Trophoblast cell (in vitro differentiated cells and primary cell): ENCODE results near the gene TM9SF1.

Experiments used
- DNase-seq, 2 donors: peaks; one replicate each; pipeline ENCODE4 v3.0.0-alpha.2; 2016
- H2AFZ ChIP-seq: 2 replicates; pipeline ENCODE4 v1.6.1; 2013; ENCODE audit warnings: low read length, moderate library complexity, mild to moderate bottlenecking; ENCODE audit not compliant: insufficient read depth, poor library complexity
- H2AK5ac ChIP-seq: 2 replicates; pipeline ENCODE4 v1.6.1; 2013; ENCODE audit warnings: mild to moderate bottlenecking, low read length
- H2BK120ac ChIP-seq: 2 replicates; pipeline ENCODE4 v1.6.1; 2013; ENCODE audit warnings: low read length, mild to moderate bottlenecking, moderate library complexity; ENCODE audit not compliant: insufficient read depth, poor library complexity
- H2BK12ac ChIP-seq: 2 replicates; pipeline ENCODE4 v1.6.1; 2013; ENCODE audit warnings: mild to moderate bottlenecking, low read length, moderate library complexity
- H2BK5ac ChIP-seq: 2 replicates; pipeline ENCODE4 v1.6.1; 2013; ENCODE audit warnings: low read length, low read depth, moderate library complexity, mild to moderate bottlenecking; ENCODE audit not compliant: poor library complexity
- H3K14ac ChIP-seq: 2 replicates; pipeline ENCODE4 v1.6.1; 2013; ENCODE audit warnings: mild to moderate bottlenecking, low read length
- H3K18ac ChIP-seq: 2 replicates; pipeline ENCODE4 v1.6.1; 2013; ENCODE audit warnings: mild to moderate bottlenecking, low read length
- H3K23ac ChIP-seq: 2 replicates; pipeline ENCODE4 v1.6.1; 2013; ENCODE audit warnings: low read length
- H3K27ac ChIP-seq: 2 replicates; pipeline ENCODE4 v1.5.1; 2013; ENCODE audit warnings: low read depth, mild to moderate bottlenecking, inconsistent platforms, low read length, moderate library complexity
- H3K27me3 ChIP-seq: 2 replicates; pipeline ENCODE4 v1.6.1; 2013; ENCODE audit warnings: inconsistent platforms, mild to moderate bottlenecking, low read length, moderate library complexity; ENCODE audit not compliant: insufficient read depth
- H3K36me3 ChIP-seq, 2 experiments: 1 replicate in 1 of 2; 2 replicates in 1 of 2; pipeline ENCODE4 v1.6.1; 2013; ENCODE audit warnings: low read length in 2 of 2, mild to moderate bottlenecking in 2 of 2, moderate library complexity in 1 of 2; ENCODE audit not compliant: insufficient read depth in 2 of 2, control insufficient read depth in 1 of 2
- H3K4ac ChIP-seq: 2 replicates; pipeline ENCODE4 v1.6.1; 2013; ENCODE audit warnings: low read depth, mild to moderate bottlenecking, low read length, moderate library complexity
- H3K4me1 ChIP-seq, 2 experiments: 1 replicate in 1 of 2; 2 replicates in 1 of 2; pipeline ENCODE4 v1.6.1; 2013; ENCODE audit warnings: low read length in 2 of 2, mild to moderate bottlenecking in 2 of 2, moderate library complexity in 1 of 2; ENCODE audit not compliant: insufficient read depth in 2 of 2, control insufficient read depth in 1 of 2
- H3K4me2 ChIP-seq: 2 replicates; pipeline ENCODE4 v1.6.1; 2013; ENCODE audit warnings: inconsistent platforms, mild to moderate bottlenecking, low read length, moderate library complexity
- H3K4me3 ChIP-seq: 2 replicates; pipeline ENCODE4 v1.5.1; 2013; ENCODE audit warnings: mild to moderate bottlenecking, low read depth, low read length, inconsistent platforms
- H3K79me1 ChIP-seq: one replicate; pipeline ENCODE4 v1.6.1; 2013; ENCODE audit warnings: low read length
- H3K79me2 ChIP-seq: 2 replicates; pipeline ENCODE4 v1.6.1; 2013; ENCODE audit warnings: low read length, mild to moderate bottlenecking; ENCODE audit not compliant: control insufficient read depth, insufficient read depth, poor library complexity
- H3K9ac ChIP-seq: 2 replicates; pipeline ENCODE4 v1.6.1; 2013; ENCODE audit warnings: mild to moderate bottlenecking, low read length
- H3K9me3 ChIP-seq: 2 replicates; pipeline ENCODE4 v1.6.1; 2013; ENCODE audit warnings: low read depth, mild to moderate bottlenecking, control low read depth, inconsistent platforms, low read length; ENCODE audit not compliant: insufficient read depth
- H4K12ac ChIP-seq: 2 replicates; pipeline ENCODE4 v1.6.1; 2013; ENCODE audit warnings: low read depth, mild to moderate bottlenecking, low read length, moderate library complexity
- H4K8ac ChIP-seq: 2 replicates; pipeline ENCODE4 v1.6.1; 2013; ENCODE audit warnings: low read depth, mild to moderate bottlenecking, low read length, moderate library complexity
- H4K91ac ChIP-seq: one replicate; pipeline ENCODE4 v1.6.1; 2013; ENCODE audit warnings: low read depth, mild to moderate bottlenecking, low read length, moderate library complexity
- WGBS: extraction: QIAGEN DNeasy Blood & Tissue Kit; methylation state at CpG from one replicate; pipeline ENCODE4 v1.1.7; 2013; ENCODE audit warnings: missing lambda C conversion rate; ENCODE audit not compliant: insufficient read length, insufficient coverage; ENCODE audit errors: extremely low coverage; 5-methylcytosine and 5-hydroxymethylcytosine counted together

TM9SF1 gene

DNA sequence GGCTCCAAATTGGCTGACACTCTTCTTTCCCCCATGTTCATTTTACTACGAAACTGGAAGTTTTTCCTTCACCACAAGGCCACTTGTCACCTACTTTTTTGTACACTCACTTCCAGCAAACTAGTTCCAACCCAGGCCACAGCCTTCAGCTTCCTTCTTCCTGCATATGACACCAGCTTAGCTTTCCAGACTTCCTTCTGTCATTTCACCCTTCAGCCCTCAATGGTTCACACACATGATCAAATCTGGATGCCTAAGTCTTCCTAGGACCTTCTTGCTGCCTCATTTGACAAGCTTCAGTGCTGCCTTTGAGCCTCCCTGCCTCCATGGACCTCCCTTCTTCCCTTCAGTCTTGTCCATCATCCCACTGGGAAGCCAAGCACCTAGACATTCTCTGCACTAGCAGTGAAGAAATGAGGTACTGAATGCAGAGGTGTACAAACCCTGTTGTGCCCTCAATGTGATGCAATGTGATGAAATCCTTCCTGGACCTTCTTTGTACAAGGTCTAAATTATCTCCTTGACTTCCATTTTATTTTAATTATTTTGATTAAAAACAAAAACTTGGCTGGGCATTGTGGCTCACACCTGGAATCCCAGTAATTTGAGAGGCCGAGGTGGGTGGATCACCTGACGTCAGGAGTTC is 27.6 kb downstream of the TM9SF1 start:
- Histone ChIP-seq H3K27ac (no peak overlapping the region), H2AK5ac (no peak overlapping the region), H3K14ac (no peak overlapping the region), H3K23ac (no peak overlapping the region), H3K36me3 (peaks cover 39 to 44% of the 10 kb centered on the region in 2 experiments), H3K4ac (no peak overlapping the region), H4K8ac (no peak overlapping the region), H2BK5ac (no peak overlapping the region), H2AFZ (no peak overlapping the region), H3K79me1 (no peaks in the 10 kb centered on the region), H3K79me2 (no peaks in the 10 kb centered on the region), H2BK12ac (no peak overlapping the region), H2BK120ac (no peak overlapping the region), H3K27me3 (no peaks in the 10 kb centered on the region), H3K4me1 (peaks cover 3 to 7% of the 10 kb centered on the region in 2 experiments), H3K9me3 (no peaks in the 10 kb centered on the region), H4K12ac (no peak overlapping the region), H4K91ac (no peak overlapping the region), H3K4me2 (no peak overlapping the region), H3K9ac (no peak overlapping the region), H3K4me3 (no peak overlapping the region), H3K18ac (no peak overlapping the region)
- WGBS, result no CpG with 5 or more reads among the region's 3 CpGs
- DNase-seq, result no peak

GRCh38 chr14:24165785-24166184 is 29.5 kb downstream of the TM9SF1 start:
- Histone ChIP-seq H4K8ac (no peak overlapping the region), H4K91ac (no peak overlapping the region), H2BK5ac (no peak overlapping the region), H2AK5ac (no peak overlapping the region), H2AFZ (no peak overlapping the region), H3K4ac (no peak overlapping the region), H3K4me2 (no peak overlapping the region), H3K79me2 (peaks cover 2% of the 10 kb centered on the region), H3K14ac (no peak overlapping the region), H3K23ac (no peak overlapping the region), H3K4me3 (no peak overlapping the region), H3K79me1 (peaks cover 4% of the 10 kb centered on the region), H4K12ac (no peak overlapping the region), H3K9ac (no peak overlapping the region), H3K27ac (no peak overlapping the region), H2BK12ac (no peak overlapping the region), H2BK120ac (no peak overlapping the region), H3K18ac (no peak overlapping the region), H3K4me1 (peaks cover 6 to 7% of the 10 kb centered on the region in 2 experiments), H3K36me3 (peaks cover 42 to 44% of the 10 kb centered on the region in 2 experiments), H3K27me3 (no peaks in the 10 kb centered on the region), H3K9me3 (no peaks in the 10 kb centered on the region)
- no peak for DNase-seq
- WGBS, result no CpG with 5 or more reads among the region's 5 CpGs

DNA sequence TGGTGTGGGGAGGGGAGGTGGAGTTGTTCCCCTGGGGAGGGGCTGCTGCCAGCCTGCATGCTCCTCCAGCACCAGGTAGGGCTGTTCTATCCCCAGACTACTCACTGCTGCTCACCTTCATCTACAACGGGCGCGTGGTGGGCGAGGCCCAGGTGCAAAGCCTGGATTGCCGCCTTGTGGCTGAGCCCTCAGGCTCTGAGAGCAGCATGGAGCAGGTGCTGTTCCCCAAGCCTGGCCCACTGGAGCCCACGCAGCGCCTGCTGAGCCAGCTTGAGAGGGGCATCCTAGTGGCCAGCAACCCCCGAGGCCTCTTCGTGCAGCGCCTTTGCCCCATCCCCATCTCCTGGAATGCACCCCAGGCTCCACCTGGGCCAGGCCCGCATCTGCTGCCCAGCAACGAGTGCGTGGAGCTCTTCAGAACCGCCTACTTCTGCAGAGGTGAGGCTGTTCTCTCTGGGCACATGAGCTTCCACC is 30.7 kb downstream of the TM9SF1 start:
- Histone ChIP-seq H3K79me2 (peaks cover 2% of the 10 kb centered on the region), H3K18ac (no peak overlapping the region), H2BK12ac (no peak overlapping the region), H3K4ac (no peak overlapping the region), H3K9me3 (no peaks in the 10 kb centered on the region), H4K91ac (no peak overlapping the region), H2AFZ (no peak overlapping the region), H3K4me3 (no peak overlapping the region), H3K4me1 (peaks cover 6 to 7% of the 10 kb centered on the region in 2 experiments), H3K9ac (no peak overlapping the region), H3K36me3 (peaks cover 55 to 56% of the 10 kb centered on the region in 2 experiments), H3K14ac (no peak overlapping the region), H3K27ac (no peak overlapping the region), H4K12ac (no peak overlapping the region), H2AK5ac (no peak overlapping the region), H3K79me1 (peaks cover 4% of the 10 kb centered on the region), H4K8ac (no peak overlapping the region), H3K23ac (no peak overlapping the region), H3K27me3 (no peaks in the 10 kb centered on the region), H2BK5ac (no peak overlapping the region), H2BK120ac (no peak overlapping the region), H3K4me2 (no peak overlapping the region)
- peak in 1 of 2 donors; percentile 41 for DNase-seq
- no CpG with 5 or more reads among the region's 14 CpGs for WGBS

GRCh38 chr14:24162093-24162492 is 33.1 kb downstream of the TM9SF1 start:
- Histone ChIP-seq H3K79me2 (peaks cover 2% of the 10 kb centered on the region), H2BK5ac (no peak overlapping the region), H4K8ac (no peak overlapping the region), H3K23ac (no peak overlapping the region), H3K36me3 (peaks cover 64 to 67% of the 10 kb centered on the region in 2 experiments), H3K4ac (no peak overlapping the region), H3K9me3 (no peaks in the 10 kb centered on the region), H2BK12ac (no peak overlapping the region), H3K14ac (no peak overlapping the region), H4K91ac (no peak overlapping the region), H3K4me2 (peak overlapping the region; percentile 71), H2BK120ac (no peak overlapping the region), H4K12ac (no peak overlapping the region), H3K4me1 (peaks cover 6 to 7% of the 10 kb centered on the region in 2 experiments), H3K18ac (no peak overlapping the region), H3K27me3 (no peaks in the 10 kb centered on the region), H3K4me3 (no peak overlapping the region), H3K79me1 (peaks cover 4% of the 10 kb centered on the region), H2AFZ (no peak overlapping the region), H2AK5ac (peak overlapping the region; percentile 65), H3K9ac (no peak overlapping the region), H3K27ac (no peak overlapping the region)
- no CpG with 5 or more reads among the region's 8 CpGs for WGBS
- no peak for DNase-seq
